Panc1 (cell line): Measurements from ENCODE around the gene FGGY. TPM values are rescaled to one million over a fixed set of nuclear protein-coding genes. Genes with fewer than 3 reads are reported as not detected.

ENCODE experiments used
- ATAC-seq: fragments of 200-7000 bp; cut with Tn5 transposase; 2 replicates; pipeline ENCODE4 v1.9.1; 2020; ENCODE audit warnings: mild to moderate bottlenecking, moderate library complexity
- BruUV-seq: library from RNA; stranded (reverse); fragments of 400-500 nt; replicated peaks from 2 replicates; lab custom pipeline; 2021; lab: Mats Ljungman, UMichigan
- CTCF ChIA-PET: fragments of 300-600 bp; sonication (Branson Sonifier 250); formaldehyde crosslinking; loops from one replicate; lab custom pipeline; 2022; ENCODE audit warnings: antibody characterized with exemption; lab: Charles Lee
- POLR2A ChIA-PET: fragments of 300-600 bp; sonication (Branson Sonifier 250); formaldehyde crosslinking; loops from one replicate; lab custom pipeline; 2022; ENCODE audit warnings: antibody characterized with exemption; lab: Charles Lee
- DNase-seq: peaks from one replicate; pipeline ENCODE4 v3.0.0-alpha.2; 2010; ENCODE audit warnings: low read depth, low spot score
- H3K27ac ChIP-seq: 2 replicates; pipeline ENCODE4 v1.5.1; 2011; ENCODE audit warnings: mild to moderate bottlenecking, low read length, inconsistent platforms
- H3K27me3 ChIP-seq: fragments of 200-500 bp; sonication (Bioruptor generic); 2 replicates; pipeline ENCODE4 v1.6.0; 2014; ENCODE audit warnings: low read length, inconsistent platforms; ENCODE audit not compliant: control insufficient read depth, insufficient read depth
- H3K36me3 ChIP-seq: fragments of 200-500 bp; sonication (Bioruptor generic); 2 replicates; pipeline ENCODE4 v1.5.1; 2014; ENCODE audit warnings: inconsistent platforms, mild to moderate bottlenecking, low read length, moderate library complexity; ENCODE audit not compliant: control insufficient read depth, insufficient read depth
- H3K4me1 ChIP-seq: 2 replicates; pipeline ENCODE4 v1.5.1; 2011; ENCODE audit warnings: inconsistent platforms, mild to moderate bottlenecking, low read length, moderate library complexity; ENCODE audit not compliant: control insufficient read depth, insufficient read depth
- H3K4me3 ChIP-seq, 2 experiments: 2 replicates each; pipeline ENCODE4 v1.5.1; 2011 to 2012; ENCODE audit warnings: low read depth in 2 of 2, low read length in 2 of 2, mild to moderate bottlenecking in 2 of 2, inconsistent platforms in 1 of 2, moderate library complexity in 1 of 2
- H3K9me3 ChIP-seq: fragments of 200-500 bp; sonication (Bioruptor generic); 2 replicates; pipeline ENCODE4 v1.5.1; 2014; ENCODE audit warnings: low read depth, mild to moderate bottlenecking, inconsistent platforms, low read length, moderate library complexity; ENCODE audit not compliant: control insufficient read depth, insufficient read depth
- CTCF ChIP-seq: fragments of 450-650 bp; IDR thresholded peaks from 2 replicates; pipeline ENCODE4 v1.5.1; 2017; ENCODE audit warnings: mild to moderate bottlenecking
- POLR2AphosphoS5 ChIP-seq: IDR thresholded peaks from 2 replicates; pipeline ENCODE4 v1.6.1; 2012; ENCODE audit warnings: mild to moderate bottlenecking, low read depth, low read length, moderate library complexity
- REST ChIP-seq, 2 experiments: IDR thresholded peaks; 2 replicates each; pipeline ENCODE4 v1.6.1; 2011 to 2012; ENCODE audit warnings: low read depth in 2 of 2, control low read depth in 1 of 2, low read length in 1 of 2, mild to moderate bottlenecking in 1 of 2, moderate library complexity in 1 of 2; ENCODE audit not compliant: insufficient read depth in 1 of 2
- SIN3A ChIP-seq: IDR thresholded peaks from 2 replicates; pipeline ENCODE4 v1.6.1; 2012; ENCODE audit warnings: low read depth, mild to moderate bottlenecking, low read length, moderate library complexity, borderline replicate concordance; ENCODE audit not compliant: insufficient read depth
- TCF7L2 ChIP-seq: IDR thresholded peaks from 2 replicates; pipeline ENCODE4 v1.6.1; 2011; ENCODE audit warnings: mild to moderate bottlenecking, low read depth, low read length, inconsistent platforms
- in situ Hi-C: cut with HindIII; loops from 2 replicates; pipeline ENCODE4 v1.10.0; 2016; ENCODE audit warnings: low sequenced_read_pairs, low pct_unique_long_range_greater_than_20kb
- intact Hi-C: fragments of 100-400 bp; cut with micrococcal nuclease; formaldehyde crosslinking; loops from one replicate; pipeline ENCODE4 v1.10.0; 2022; ENCODE audit not compliant: unreplicated experiment
- total RNA-seq: library from RNA; stranded (reverse); gene quantifications from one replicate; pipeline ENCODE4 v1.2.1, GENCODE V29; 2021; ENCODE audit not compliant: unreplicated experiment

The FGGY gene
- total RNA-seq, 1 experiment from 2014 or later: 15.5 TPM

- BruUV-seq: no TSS peak
- intact Hi-C loops: no loop called here
- peak overlapping the region; percentile 10; the same call in 1 of the 2 replicates for H3K27ac ChIP-seq
- DNase-seq (no peak), ATAC-seq (no peak)
- ChIA-PET CTCF (no interaction called here), POLR2A (no interaction called here)
- no peaks in the 10 kb centered on the region for H3K9me3 ChIP-seq
- no peaks in the 10 kb centered on the region for H3K4me1 ChIP-seq
- no peak overlapping the region for H3K4me3 ChIP-seq
- no peaks in the 10 kb centered on the region; the same call in 1 of the 2 replicates for H3K36me3 ChIP-seq
- in situ Hi-C loops: no loop called here
- TF ChIP-seq REST (IDR thresholded peaks at IDR 0.05; ENCODE audit: insufficient read depth in 1 of 2, low read depth in 2 of 2, low read length in 1 of 2) (no peak), TCF7L2 (no peak), SIN3A (no peak), POLR2AphosphoS5 (no peak), CTCF (no peak)
- H3K27me3 ChIP-seq: no peaks in the 10 kb centered on the region
Measured at GRCh38 chr1:59446257-59446901, 149.5 kb downstream of the FGGY start.

GRCh38 chr1:59452026-59452425 lies 155.1 kb downstream of the FGGY start:
- ATAC-seq (no peak), DNase-seq (no peak)
- Histone ChIP-seq H3K9me3 (no peaks in the 10 kb centered on the region), H3K36me3 (no peaks in the 10 kb centered on the region; the same call in 1 of the 2 replicates), H3K27ac (no peak overlapping the region), H3K4me3 (no peak overlapping the region), H3K27me3 (no peaks in the 10 kb centered on the region), H3K4me1 (no peaks in the 10 kb centered on the region)
- ChIA-PET CTCF (no interaction called here), POLR2A (no interaction called here)
- intact Hi-C loops: no loop called here
- in situ Hi-C loops: no loop called here
- TF ChIP-seq POLR2AphosphoS5: no peak
- no peak for TF ChIP-seq TCF7L2
- TF ChIP-seq CTCF: no peak
- TF ChIP-seq SIN3A: no peak
- TF ChIP-seq REST (IDR thresholded peaks at IDR 0.05; ENCODE audit: insufficient read depth in 1 of 2, low read depth in 2 of 2, low read length in 1 of 2): no peak
- BruUV-seq: no TSS peak
